Fibroblast of lung (primary cell): ENCODE data around the gene MRTFA.

Source experiments
- EZH2 ChIP-seq: IDR thresholded peaks from 2 replicates; pipeline ENCODE4 v1.5.1; 2012; ENCODE audit warnings: low read length, control low read depth, mild to moderate bottlenecking; ENCODE audit errors: missing control alignments
- TF ChIP-seq, protein P1 (sequence below), 2 donors: IDR thresholded peaks in 1 of 2; conservative IDR thresholded peaks in 1 of 2; 1 replicate in 1 of 2; 2 replicates in 1 of 2; pipeline ENCODE4 v1.5.1; 2011 to 2012; ENCODE audit warnings: low read length in 2 of 2, control low read depth in 1 of 2, inconsistent platforms in 1 of 2, low read depth in 1 of 2, mild to moderate bottlenecking in 1 of 2

DNA sequence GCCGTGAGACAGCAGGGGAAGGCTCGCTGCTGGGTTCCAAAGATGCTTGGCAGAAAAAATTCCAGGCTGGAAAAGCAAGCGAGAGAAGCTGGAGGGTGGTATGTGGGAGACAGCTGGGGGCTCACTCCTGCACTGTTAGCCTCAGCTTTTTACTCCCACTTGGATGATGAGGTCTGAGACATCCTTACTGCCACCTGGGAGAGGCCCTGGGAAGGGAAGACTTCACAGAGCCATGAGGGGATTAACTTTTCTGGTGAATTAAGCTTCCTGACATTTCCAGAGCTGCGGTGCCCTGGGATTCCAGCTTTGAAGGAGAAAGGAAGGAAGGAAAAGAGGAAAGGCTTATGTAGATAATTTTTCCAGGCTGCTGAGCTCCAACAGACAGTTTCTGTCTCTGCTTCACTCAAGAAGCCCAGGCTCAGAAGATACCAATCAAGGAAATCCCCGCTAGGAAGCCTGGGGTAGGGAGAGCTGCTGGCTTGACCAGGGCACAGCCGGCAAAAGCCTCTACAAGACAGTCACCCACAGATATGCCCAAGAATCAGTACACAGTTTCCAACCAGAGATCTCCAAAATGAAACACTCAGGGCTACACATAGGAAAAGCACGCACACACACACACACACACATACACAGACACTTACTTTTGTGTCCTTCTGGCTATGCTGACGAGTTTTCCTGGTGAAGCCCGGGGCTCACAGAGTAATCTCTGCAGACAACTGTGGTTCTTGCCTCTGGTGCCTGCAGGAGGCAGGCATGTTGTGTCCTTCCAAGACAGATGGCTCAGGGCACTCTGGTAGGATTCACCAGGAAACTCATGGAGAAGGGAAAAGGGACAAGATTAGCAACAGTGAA, 43.7 kb upstream of the MRTFA start:
- TF ChIP-seq EZH2: no peak
- TF ChIP-seq, protein P1, sequence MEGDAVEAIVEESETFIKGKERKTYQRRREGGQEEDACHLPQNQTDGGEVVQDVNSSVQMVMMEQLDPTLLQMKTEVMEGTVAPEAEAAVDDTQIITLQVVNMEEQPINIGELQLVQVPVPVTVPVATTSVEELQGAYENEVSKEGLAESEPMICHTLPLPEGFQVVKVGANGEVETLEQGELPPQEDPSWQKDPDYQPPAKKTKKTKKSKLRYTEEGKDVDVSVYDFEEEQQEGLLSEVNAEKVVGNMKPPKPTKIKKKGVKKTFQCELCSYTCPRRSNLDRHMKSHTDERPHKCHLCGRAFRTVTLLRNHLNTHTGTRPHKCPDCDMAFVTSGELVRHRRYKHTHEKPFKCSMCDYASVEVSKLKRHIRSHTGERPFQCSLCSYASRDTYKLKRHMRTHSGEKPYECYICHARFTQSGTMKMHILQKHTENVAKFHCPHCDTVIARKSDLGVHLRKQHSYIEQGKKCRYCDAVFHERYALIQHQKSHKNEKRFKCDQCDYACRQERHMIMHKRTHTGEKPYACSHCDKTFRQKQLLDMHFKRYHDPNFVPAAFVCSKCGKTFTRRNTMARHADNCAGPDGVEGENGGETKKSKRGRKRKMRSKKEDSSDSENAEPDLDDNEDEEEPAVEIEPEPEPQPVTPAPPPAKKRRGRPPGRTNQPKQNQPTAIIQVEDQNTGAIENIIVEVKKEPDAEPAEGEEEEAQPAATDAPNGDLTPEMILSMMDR (conservative IDR thresholded peaks at IDR 0.05 in 1 of 2, IDR thresholded peaks at IDR 0.05 in 1 of 2; ENCODE audit: low read depth in 1 of 2, low read length in 2 of 2): peak in 1 of 2 donors; percentile 9
